HCT116 (cell line): Measurements from ENCODE around the gene SLC6A12. TPM values are rescaled to one million over a fixed set of nuclear protein-coding genes. Genes with fewer than 3 reads are reported as not detected.

Source experiments
- ATAC-seq: fragments of 200-7000 bp; cut with Tn5 transposase; 2 replicates; pipeline ENCODE4 v1.9.1; 2020; ENCODE audit warnings: mild to moderate bottlenecking, moderate library complexity
- BruUV-seq: library from RNA; stranded (reverse); fragments of 400-500 nt; replicated peaks from 2 replicates; lab custom pipeline; 2021; lab: Mats Ljungman, UMichigan
- CTCF ChIA-PET: fragments of 300-600 bp; sonication (Branson Sonifier 250); formaldehyde crosslinking; loops from one replicate; lab custom pipeline; 2021; ENCODE audit warnings: antibody characterized with exemption; lab: Charles Lee
- POLR2A ChIA-PET: fragments of 300-600, 350-600 bp; sonication (Branson Sonifier 250); formaldehyde crosslinking; loops from one replicate; lab custom pipeline; 2021; ENCODE audit warnings: antibody characterized with exemption; lab: Charles Lee
- RAD21 ChIA-PET, 2 experiments: fragments of 300-600 bp; sonication (Branson Sonifier 250); formaldehyde crosslinking; loops; one replicate each; lab custom pipeline; 2023; ENCODE audit warnings: low total read pairs in 2 of 2; ENCODE audit not compliant: uncharacterized antibody in 2 of 2, unreplicated experiment in 2 of 2, low non-redundant PET in 1 of 2; lab: Charles Lee
- DNase-seq: peaks from one replicate; pipeline ENCODE4 v3.0.0-alpha.2; 2010; ENCODE audit warnings: low read depth, low spot score
- H2AFZ ChIP-seq: fragments of 200-600 bp; shearing (Covaris generic), sonication (generic); 2 replicates; pipeline ENCODE4 v1.6.1; 2017; ENCODE audit warnings: low read depth, mixed run types, mixed read lengths, antibody characterized with exemption, low read length; ENCODE audit not compliant: poor library complexity, severe bottlenecking
- H3K27ac ChIP-seq: 2 replicates; pipeline ENCODE4 v1.5.1; 2012; ENCODE audit warnings: low read depth, low read length
- H3K27me3 ChIP-seq: fragments of 200-600 bp; sonication (generic); 2 replicates; pipeline ENCODE4 v1.6.1; 2016; ENCODE audit warnings: mixed run types, low read length, mixed read lengths; ENCODE audit not compliant: insufficient read depth
- H3K36me3 ChIP-seq, 2 experiments: fragments of 200-500 bp in 1 of 2; fragments of 200-600 bp in 1 of 2; sonication (Bioruptor generic) in 1 of 2; sonication (generic) in 1 of 2; 2 replicates each; pipeline versions ENCODE4 v1.5.1 to v1.6.1; 2014 to 2016; ENCODE audit warnings: low read length in 2 of 2, inconsistent platforms in 1 of 2, mixed read lengths in 1 of 2, mixed run types in 1 of 2; ENCODE audit not compliant: insufficient read depth in 2 of 2, control insufficient read depth in 1 of 2
- H3K4me1 ChIP-seq, 2 experiments: fragments of 200-600 bp in 1 of 2; sonication (generic) in 1 of 2; 2 replicates each; pipeline versions ENCODE4 v1.5.1 to v1.6.1; 2012 to 2017; ENCODE audit warnings: low read length in 2 of 2, inconsistent platforms in 1 of 2, mild to moderate bottlenecking in 1 of 2, mixed read lengths in 1 of 2, mixed run types in 1 of 2, moderate library complexity in 1 of 2; ENCODE audit not compliant: insufficient read depth in 2 of 2, control insufficient read depth in 1 of 2
- H3K4me2 ChIP-seq: fragments of 200-600 bp; sonication (generic); 2 replicates; pipeline ENCODE4 v1.6.1; 2017; ENCODE audit warnings: mixed run types, low read length, mixed read lengths
- H3K4me3 ChIP-seq, 2 experiments: fragments of 200-600 bp in 1 of 2; sonication (generic) in 1 of 2; replicated peaks in 1 of 2; 2 replicates each; pipeline ENCODE4 v1.5.1; 2011 to 2016; ENCODE audit warnings: low read length in 2 of 2, control low read depth in 1 of 2, low read depth in 1 of 2, mild to moderate bottlenecking in 1 of 2, mixed read lengths in 1 of 2, mixed run types in 1 of 2
- H3K79me2 ChIP-seq: fragments of 200-600 bp; sonication (generic); 2 replicates; pipeline ENCODE4 v1.6.1; 2017; ENCODE audit warnings: mild to moderate bottlenecking, mixed run types, low read length, moderate library complexity, mixed read lengths; ENCODE audit not compliant: insufficient read depth
- H3K9ac ChIP-seq: fragments of 200-600 bp; sonication (generic); 2 replicates; pipeline ENCODE4 v1.6.1; 2016; ENCODE audit warnings: low read length, mixed read lengths
- H3K9me2 ChIP-seq: fragments of 200-600 bp; sonication (generic), shearing (Covaris generic); 2 replicates; pipeline ENCODE4 v1.6.1; 2017; ENCODE audit warnings: mixed run types, mild to moderate bottlenecking, moderate library complexity; ENCODE audit not compliant: insufficient read depth
- H3K9me3 ChIP-seq, 2 experiments: fragments of 200-500 bp in 1 of 2; fragments of 200-600 bp in 1 of 2; sonication (Bioruptor generic) in 1 of 2; sonication (generic) in 1 of 2; 2 replicates each; pipeline ENCODE4 v1.6.1; 2014 to 2017; ENCODE audit warnings: low read length in 2 of 2, mixed read lengths in 2 of 2, inconsistent platforms in 1 of 2, low read depth in 1 of 2, mild to moderate bottlenecking in 1 of 2, mixed run types in 1 of 2, moderate library complexity in 1 of 2; ENCODE audit not compliant: control insufficient read depth in 1 of 2, insufficient read depth in 1 of 2
- H4K20me1 ChIP-seq: fragments of 200-600 bp; sonication (generic), shearing (Covaris generic); 2 replicates; pipeline ENCODE4 v1.6.1; 2017; ENCODE audit warnings: mixed run types, mild to moderate bottlenecking, moderate library complexity; ENCODE audit not compliant: insufficient read depth
- CBX3 ChIP-seq: IDR thresholded peaks from 2 replicates; pipeline ENCODE4 v1.6.1; 2012; ENCODE audit warnings: low read depth
- CEBPB ChIP-seq: IDR thresholded peaks from 2 replicates; pipeline ENCODE4 v1.6.1; 2012; ENCODE audit warnings: low read depth
- EGR1 ChIP-seq: IDR thresholded peaks from 2 replicates; pipeline ENCODE4 v1.6.1; 2012; ENCODE audit warnings: low read depth
- ELF1 ChIP-seq: IDR thresholded peaks from 2 replicates; pipeline ENCODE4 v1.6.1; 2012; ENCODE audit warnings: low read depth, borderline replicate concordance
- EZH2phosphoT487 ChIP-seq: fragments of 200-600 bp; IDR thresholded peaks from 2 replicates; pipeline ENCODE4 v1.6.1; 2018; ENCODE audit warnings: antibody characterized with exemption, borderline replicate concordance
- RAD21 ChIP-seq: IDR thresholded peaks from 2 replicates; pipeline ENCODE4 v1.6.1; 2012; ENCODE audit warnings: low read depth, mild to moderate bottlenecking
- SP1 ChIP-seq: IDR thresholded peaks from 2 replicates; pipeline ENCODE4 v1.6.1; 2012; ENCODE audit warnings: low read depth
- SRF ChIP-seq: IDR thresholded peaks from 2 replicates; pipeline ENCODE4 v1.6.1; 2012; ENCODE audit warnings: low read depth
- intact Hi-C: fragments of 100-400 bp; cut with micrococcal nuclease; formaldehyde crosslinking; loops from 2 replicates; pipeline ENCODE4 v1.10.0; 2022
- total RNA-seq: library from RNA; stranded (reverse); gene quantifications from one replicate; pipeline ENCODE4 v1.2.1, GENCODE V29; 2021; ENCODE audit not compliant: unreplicated experiment
- TF ChIP-seq, protein P1 (sequence below), 3 experiments: fragments of 200-600 bp in 1 of 3; sonication (generic) in 1 of 3; IDR thresholded peaks in 2 of 3; conservative IDR thresholded peaks in 1 of 3; 2 replicates each; pipeline ENCODE4 v1.5.1; 2012 to 2017; ENCODE audit warnings: low read depth in 2 of 3, low read length in 2 of 3, antibody characterized with exemption in 1 of 3, borderline replicate concordance in 1 of 3, control low read depth in 1 of 3, mild to moderate bottlenecking in 1 of 3, mixed read lengths in 1 of 3, mixed run types in 1 of 3, moderate library complexity in 1 of 3; ENCODE audit not compliant: insufficient read depth in 1 of 3

The SLC6A12 gene
- total RNA-seq, 1 experiment from 2014 or later: 0.64 TPM

GRCh38 chr12:233615-233968 lies 19.6 kb upstream of the SLC6A12 start:
- BruUV-seq: no TSS peak
- no peak overlapping the region for H3K4me3 ChIP-seq
- H3K4me1 ChIP-seq: no peaks in the 10 kb centered on the region
- no peak overlapping the region for H3K4me2 ChIP-seq
- intact Hi-C loops: no loop called here
- no peaks in the 10 kb centered on the region for H3K36me3 ChIP-seq
- H3K9ac ChIP-seq: no peak overlapping the region
- TF ChIP-seq, protein P1, sequence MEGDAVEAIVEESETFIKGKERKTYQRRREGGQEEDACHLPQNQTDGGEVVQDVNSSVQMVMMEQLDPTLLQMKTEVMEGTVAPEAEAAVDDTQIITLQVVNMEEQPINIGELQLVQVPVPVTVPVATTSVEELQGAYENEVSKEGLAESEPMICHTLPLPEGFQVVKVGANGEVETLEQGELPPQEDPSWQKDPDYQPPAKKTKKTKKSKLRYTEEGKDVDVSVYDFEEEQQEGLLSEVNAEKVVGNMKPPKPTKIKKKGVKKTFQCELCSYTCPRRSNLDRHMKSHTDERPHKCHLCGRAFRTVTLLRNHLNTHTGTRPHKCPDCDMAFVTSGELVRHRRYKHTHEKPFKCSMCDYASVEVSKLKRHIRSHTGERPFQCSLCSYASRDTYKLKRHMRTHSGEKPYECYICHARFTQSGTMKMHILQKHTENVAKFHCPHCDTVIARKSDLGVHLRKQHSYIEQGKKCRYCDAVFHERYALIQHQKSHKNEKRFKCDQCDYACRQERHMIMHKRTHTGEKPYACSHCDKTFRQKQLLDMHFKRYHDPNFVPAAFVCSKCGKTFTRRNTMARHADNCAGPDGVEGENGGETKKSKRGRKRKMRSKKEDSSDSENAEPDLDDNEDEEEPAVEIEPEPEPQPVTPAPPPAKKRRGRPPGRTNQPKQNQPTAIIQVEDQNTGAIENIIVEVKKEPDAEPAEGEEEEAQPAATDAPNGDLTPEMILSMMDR (IDR thresholded peaks at IDR 0.05 in 2 of 3, conservative IDR thresholded peaks at IDR 0.05 in 1 of 3; ENCODE audit: borderline replicate concordance in 1 of 3, insufficient read depth in 1 of 3, low read depth in 2 of 3, low read length in 2 of 3): no peak
- TF ChIP-seq SRF (no peak), RAD21 (no peak), SP1 (no peak), EGR1 (no peak), EZH2phosphoT487 (no peak), ELF1 (no peak), CEBPB (no peak), CBX3 (no peak)
- H3K9me2 ChIP-seq: no peaks in the 10 kb centered on the region
- H3K27me3 ChIP-seq: 0 out of 2 replicates have a peak, but pooled peaks cover 5% of the 10 kb centered on the region
- H3K79me2 ChIP-seq: no peaks in the 10 kb centered on the region
- ATAC-seq (no peak), DNase-seq (no peak)
- ChIA-PET CTCF (no interaction called here), RAD21 (no interaction called here), POLR2A (no interaction called here)
- no peak overlapping the region for H2AFZ ChIP-seq
- H3K27ac ChIP-seq: no peak overlapping the region
- H4K20me1 ChIP-seq: no peaks in the 10 kb centered on the region
- peaks cover 6 to 7% of the 10 kb centered on the region in 2 experiments; a peak in 2 of 4 replicates for H3K9me3 ChIP-seq
